Testis (tissue), 2 donors: ENCODE data around the gene PYGO1.

Experiments
- CTCF ChIP-seq, 3 experiments: fragments of 450-650 bp in 2 of 3; fragments of 200-600 bp in 1 of 3; sonication (generic) in 1 of 3; IDR thresholded peaks; one replicate each; pipeline ENCODE4 v1.5.1; 2016 to 2019; ENCODE audit warnings: antibody characterized with exemption in 3 of 3, mild to moderate bottlenecking in 2 of 3, moderate library complexity in 1 of 3
- POLR2A ChIP-seq: fragments of 450-650 bp; IDR thresholded peaks from one replicate; pipeline ENCODE4 v1.6.1; 2017; ENCODE audit warnings: antibody characterized with exemption, mild to moderate bottlenecking, moderate library complexity

GRCh38 chr15:55522742-55523450 lies 65.2 kb downstream of the PYGO1 start:
- TF ChIP-seq CTCF (IDR thresholded peaks at IDR 0.05) (no peak), POLR2A (no peak)
